ENCODE data around the gene TIMM8A.

DNA sequence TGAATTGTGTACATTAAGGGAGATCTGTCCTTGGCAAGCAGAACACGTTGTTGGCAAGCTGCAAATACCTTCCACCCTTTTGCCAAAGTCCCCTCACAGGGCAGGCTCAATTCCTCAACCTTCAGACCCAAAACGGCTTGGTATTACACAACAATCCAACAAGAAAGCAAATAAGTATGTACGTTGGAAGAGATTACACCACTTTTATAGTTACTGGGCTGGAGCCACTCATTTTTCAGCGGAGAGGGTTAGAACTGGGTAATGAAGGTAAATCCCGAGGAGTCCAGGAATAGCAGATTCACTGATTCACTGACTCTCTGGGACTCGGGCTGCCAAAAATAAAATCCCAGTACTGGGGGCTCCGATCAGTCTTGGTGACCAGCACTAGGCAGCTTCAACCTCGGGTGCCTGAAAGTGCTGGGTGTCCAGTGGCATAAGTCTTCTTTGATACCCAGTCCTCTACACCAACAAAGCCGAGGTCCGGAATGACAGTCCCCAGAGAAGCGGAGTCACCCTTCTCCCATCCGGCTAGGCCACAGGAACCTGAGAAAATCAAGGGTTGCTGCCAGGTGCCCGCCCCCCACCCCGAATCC is 587 bp downstream of the TIMM8A start:
- TF ChIP-seq, protein P1, sequence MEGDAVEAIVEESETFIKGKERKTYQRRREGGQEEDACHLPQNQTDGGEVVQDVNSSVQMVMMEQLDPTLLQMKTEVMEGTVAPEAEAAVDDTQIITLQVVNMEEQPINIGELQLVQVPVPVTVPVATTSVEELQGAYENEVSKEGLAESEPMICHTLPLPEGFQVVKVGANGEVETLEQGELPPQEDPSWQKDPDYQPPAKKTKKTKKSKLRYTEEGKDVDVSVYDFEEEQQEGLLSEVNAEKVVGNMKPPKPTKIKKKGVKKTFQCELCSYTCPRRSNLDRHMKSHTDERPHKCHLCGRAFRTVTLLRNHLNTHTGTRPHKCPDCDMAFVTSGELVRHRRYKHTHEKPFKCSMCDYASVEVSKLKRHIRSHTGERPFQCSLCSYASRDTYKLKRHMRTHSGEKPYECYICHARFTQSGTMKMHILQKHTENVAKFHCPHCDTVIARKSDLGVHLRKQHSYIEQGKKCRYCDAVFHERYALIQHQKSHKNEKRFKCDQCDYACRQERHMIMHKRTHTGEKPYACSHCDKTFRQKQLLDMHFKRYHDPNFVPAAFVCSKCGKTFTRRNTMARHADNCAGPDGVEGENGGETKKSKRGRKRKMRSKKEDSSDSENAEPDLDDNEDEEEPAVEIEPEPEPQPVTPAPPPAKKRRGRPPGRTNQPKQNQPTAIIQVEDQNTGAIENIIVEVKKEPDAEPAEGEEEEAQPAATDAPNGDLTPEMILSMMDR (IDR thresholded peaks at IDR 0.05): no peak
- TF ChIP-seq POLR2AphosphoS5 (IDR thresholded peaks at IDR 0.05; ENCODE audit: low read depth, low read length): no peak
- no peak for TF ChIP-seq CHD2 (IDR thresholded peaks at IDR 0.05; ENCODE audit: low read length, partially characterized antibody)
- TF ChIP-seq TAF1 (IDR thresholded peaks at IDR 0.05; ENCODE audit: borderline replicate concordance, low read depth, low read length): no peak
- TF ChIP-seq TCF12 (IDR thresholded peaks at IDR 0.05): no peak
- TF ChIP-seq EZH2phosphoT487 (IDR thresholded peaks at IDR 0.05; ENCODE audit: borderline replicate concordance, low read depth): no peak
- no peak for TF ChIP-seq RFX5 (IDR thresholded peaks at IDR 0.05; ENCODE audit: low read length)
- TF ChIP-seq FOXJ3 (CRISPR knock-in tag; IDR thresholded peaks at IDR 0.05): no peak
- no peak for TF ChIP-seq GABPA (IDR thresholded peaks at IDR 0.05; ENCODE audit: low read depth)
- TF ChIP-seq, protein P2, sequence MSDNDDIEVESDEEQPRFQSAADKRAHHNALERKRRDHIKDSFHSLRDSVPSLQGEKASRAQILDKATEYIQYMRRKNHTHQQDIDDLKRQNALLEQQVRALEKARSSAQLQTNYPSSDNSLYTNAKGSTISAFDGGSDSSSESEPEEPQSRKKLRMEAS (IDR thresholded peaks at IDR 0.05; ENCODE audit: low read depth): no peak
- TF ChIP-seq EP300 (IDR thresholded peaks at IDR 0.05; ENCODE audit: borderline replicate concordance in 1 of 2, low read depth in 1 of 2, low read length in 1 of 2): no peak

All from SK-N-SH (cell line).